Measurements from ENCODE around the gene TNFAIP8L3.

GRCh38 chr15:51051776-51052175, 42.9 kb downstream of the TNFAIP8L3 start:
- no peak for TF ChIP-seq POLR2A (IDR thresholded peaks at IDR 0.05)
- TF ChIP-seq CTCF (IDR thresholded peaks at IDR 0.05 in 8 of 11, conservative IDR thresholded peaks at IDR 0.05 in 3 of 11), result no peak
- peak in 2 of 3 donors; percentile 56 to 61 for TF ChIP-seq POLR2AphosphoS5 (IDR thresholded peaks at IDR 0.05)
